HG03280 (cell line): ENCODE results near the gene STON2.

ENCODE experiments used
- ATAC-seq: cut with Tn5 transposase; IDR thresholded peaks from one replicate; pipeline ENCODE4 v1.9.1; 2021; ENCODE audit warnings: mild to moderate bottlenecking, moderate library complexity; ENCODE audit not compliant: unreplicated experiment

The STON2 gene

DNA sequence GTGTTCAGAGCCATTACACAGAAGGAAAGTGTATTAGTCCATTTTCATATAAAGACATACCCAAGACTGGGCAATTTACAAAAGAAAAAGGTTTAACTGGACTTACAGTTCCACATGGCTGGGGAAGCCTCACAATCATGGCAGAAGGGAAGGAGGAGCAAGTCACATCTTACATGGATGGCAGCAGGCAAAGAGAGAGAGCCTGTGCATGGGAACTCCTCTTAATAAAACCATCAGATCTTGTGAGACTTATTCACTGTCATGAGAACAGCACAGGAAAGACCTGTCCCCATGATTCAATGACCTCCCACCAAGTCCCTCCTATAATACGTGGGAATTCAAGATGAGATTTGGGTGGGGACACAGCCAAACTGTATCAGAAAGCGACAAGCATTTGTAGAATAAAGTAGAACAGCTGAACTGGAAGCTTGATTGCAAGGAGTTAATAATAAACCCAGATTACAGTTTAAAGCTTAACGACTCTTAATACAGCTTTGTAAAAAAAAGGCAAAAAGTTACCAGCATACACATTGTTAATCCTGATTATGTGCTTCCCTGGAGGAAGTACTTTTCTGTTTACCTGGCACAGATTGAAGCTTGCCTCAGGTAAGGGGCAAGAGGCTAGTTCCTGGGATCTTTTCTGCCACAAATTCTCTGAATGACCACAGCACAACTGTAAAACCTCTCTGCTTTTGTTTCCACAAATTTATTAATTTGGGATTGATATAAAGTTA, 18.1 kb upstream of the STON2 start:
- ATAC-seq: no peak

DNA sequence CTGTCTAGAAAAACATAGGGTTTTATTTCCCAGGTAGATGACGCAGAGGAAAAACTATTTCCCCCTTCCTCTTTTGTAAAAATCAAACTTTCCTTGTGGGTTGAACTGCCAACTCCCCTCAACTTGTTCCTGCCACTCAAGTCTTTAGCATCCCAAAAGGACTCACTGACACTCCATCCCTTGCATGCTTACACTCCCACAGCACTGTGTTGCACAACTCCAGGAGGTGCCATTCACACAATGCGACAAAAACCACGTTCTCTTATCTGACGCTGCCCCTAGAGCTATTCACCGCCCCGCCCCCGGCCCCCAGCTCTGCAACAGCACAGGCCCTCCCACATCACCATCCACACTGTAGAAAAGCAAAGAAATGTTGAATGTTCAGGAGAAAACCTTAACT, 16.9 kb upstream of the STON2 start:
- no peak for ATAC-seq

DNA sequence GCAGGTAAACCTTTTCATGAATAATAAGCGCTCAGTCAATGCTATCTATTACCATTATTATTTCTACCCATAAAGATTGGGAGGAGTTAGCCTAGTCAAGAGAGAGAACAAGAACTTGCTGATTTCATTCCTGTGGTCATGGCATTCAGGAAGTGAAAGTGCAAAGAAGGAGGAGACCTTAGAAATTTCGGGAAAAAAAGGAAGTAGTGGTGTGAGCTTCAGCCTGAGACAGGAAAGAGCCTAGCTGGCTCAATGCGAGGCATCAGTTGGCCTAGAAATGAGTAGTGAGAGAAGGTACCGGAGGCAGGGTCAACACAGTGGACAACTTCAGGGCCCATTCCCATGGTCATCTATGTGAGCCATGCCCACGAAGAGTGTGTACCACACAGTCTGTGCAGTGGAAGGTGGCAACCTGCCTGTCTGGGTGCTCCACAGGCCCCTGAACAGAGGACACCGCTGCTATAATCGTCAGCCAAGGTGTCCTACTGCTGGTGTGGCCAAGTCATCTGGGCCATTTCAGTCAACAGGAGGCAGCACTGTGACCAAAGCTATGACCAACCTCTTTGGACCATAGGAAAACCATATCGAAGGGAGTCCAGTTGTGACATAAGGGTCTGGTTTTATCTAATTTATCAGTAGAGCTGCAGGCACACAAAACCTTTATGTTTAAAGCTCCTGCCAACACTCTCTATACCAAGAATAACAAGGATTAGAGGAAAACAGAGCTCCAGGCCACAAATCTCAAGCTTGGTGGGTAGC, 16.2 kb upstream of the STON2 start:
- ATAC-seq: no peak

DNA sequence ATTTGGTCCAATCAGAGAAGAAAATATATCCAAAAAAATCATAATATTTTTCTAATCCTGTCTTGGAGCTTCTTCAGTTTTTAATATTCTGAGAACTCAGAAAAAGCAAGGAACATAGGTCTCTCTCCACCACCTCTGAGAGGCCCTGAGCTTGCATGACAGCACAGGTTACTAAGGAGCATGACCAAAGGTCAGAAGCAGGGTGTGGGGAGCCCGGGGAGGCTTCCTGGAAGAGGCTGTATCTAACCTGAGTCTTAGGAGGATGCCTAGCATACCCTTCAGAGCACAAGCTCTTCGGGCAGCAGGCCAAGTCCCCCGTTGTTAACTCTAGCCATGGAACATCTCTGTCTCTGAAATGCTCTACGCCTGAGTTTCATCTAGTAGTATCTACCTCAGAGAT, 15.7 kb upstream of the STON2 start:
- no peak for ATAC-seq

DNA sequence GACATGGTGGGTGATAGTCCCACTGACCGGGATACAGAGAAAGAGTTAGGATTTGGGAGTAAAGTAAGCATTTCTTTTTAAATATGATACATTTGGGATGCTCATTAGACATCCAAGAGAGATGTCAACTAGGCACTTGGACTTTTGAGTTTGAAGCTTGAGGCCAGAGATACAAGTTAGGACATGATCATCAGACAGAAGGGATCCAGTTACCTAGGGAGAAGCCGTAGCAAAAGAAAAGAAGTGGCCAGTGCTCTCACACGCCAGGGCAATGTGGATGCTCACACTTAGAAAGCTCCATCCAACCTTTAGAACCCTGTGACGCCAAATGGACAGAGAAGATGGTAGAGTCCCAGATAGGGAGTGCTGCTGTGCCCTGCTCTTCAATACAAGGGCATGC, 14.0 kb upstream of the STON2 start:
- ATAC-seq: no peak

DNA sequence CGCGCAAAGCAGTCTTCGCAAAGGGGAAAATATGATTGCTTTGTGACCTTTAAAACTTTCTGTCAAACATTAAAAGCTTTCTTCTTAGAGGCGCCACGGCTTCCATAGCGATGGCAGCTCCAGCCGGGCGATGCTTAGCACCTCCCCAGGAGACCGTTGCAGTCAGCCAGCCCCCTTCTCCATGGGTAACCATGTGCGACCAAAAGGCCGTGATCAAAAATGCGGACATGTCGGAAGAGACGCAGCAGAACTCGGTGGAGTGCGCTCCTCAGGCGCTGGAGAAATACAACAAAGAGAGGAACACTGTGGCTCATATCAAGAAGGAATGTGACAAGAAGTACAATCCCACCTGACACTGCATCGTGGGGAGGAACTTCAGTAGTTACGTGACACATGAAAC, 12.7 kb upstream of the STON2 start:
- no peak for ATAC-seq

DNA sequence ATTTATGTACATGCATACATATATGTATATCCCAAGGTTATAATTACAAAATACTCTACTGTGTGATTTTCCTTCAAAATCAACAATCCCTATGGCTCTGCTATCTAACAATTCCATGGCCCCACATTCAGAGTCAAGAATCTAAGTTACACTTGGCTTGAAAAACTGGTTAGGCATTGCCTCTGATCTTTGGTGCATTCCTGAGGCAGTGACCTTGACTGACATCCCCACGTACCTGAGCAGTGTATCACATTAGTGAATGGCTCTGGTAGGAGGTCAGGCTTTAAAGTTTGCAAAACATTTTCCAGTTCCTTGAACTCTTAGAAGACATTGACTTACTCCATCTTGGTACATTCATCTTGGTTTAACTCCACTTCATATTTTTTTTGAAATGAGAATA, 8.5 kb upstream of the STON2 start:
- no peak for ATAC-seq

DNA sequence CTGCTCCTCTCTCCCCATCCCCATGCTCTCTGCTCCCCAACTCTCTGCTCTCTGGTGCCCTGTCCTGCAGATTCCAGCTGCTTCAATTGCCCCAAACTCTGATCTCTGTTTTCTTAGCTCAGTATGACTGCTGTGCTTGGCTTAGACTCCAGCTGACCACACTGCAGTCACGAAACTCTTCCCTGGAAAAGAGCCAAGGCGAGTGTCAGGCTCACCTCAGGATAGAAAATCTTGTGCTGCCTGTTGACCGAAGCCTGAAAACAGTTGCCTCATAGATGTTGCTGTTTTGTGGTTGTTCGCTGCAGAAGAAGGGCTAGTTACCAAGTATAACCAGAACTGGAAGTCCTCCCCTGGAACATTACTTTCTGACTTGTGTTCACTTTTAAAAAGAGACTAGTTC, 6.7 kb upstream of the STON2 start:
- no peak for ATAC-seq

DNA sequence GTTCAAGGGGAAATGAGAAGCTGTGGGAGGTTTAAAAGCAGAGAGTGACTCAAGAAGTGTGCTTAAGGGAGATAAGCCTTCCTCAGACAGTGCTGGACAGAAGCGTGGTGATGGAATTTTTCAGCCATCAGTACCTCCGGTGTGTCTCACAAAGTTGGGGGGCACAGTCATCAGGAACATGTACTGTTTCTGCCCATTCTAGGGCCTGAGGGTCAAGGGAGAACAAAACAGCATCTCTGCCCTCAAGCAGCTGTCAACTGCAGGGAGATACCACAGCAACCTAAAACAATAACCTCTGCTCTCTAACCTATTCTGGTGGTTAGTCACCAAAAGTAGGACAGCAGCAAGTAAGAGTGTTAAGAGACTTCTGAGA, 2.0 kb upstream of the STON2 start:
- ATAC-seq: peak; percentile 31

DNA sequence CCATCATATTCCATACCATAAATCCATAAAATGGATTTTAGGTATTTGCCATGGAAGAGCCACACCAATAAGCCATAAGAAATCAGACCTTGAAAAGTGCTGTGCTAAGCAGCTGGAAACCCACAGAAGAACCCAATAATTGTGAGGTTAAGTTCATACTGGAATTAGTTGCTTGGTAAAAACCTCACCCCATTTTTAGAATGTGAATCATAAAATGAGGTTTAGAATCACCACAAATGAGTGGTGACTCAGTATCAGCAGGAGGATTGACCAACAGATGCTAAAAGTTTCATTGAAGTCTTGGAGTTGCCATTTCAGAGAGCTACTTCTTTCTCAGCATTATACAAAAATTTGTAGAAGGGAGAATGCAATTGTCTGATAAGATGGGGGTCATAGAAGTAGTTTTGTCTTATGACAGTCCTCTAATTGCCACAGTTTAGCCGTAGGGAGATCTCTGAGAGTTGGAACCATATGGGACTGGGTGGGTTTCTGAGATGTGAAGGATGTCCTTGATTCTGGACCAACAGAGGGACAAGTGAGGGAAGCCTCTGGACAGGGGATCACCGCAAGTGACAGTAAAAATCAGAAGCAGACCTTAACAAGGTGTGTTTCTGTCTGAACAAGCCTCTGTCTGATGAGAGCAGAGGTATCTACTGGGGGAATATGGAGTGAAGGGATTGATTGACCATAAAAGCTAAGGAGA, 1.4 kb upstream of the STON2 start:
- peak; percentile 46 for ATAC-seq

DNA sequence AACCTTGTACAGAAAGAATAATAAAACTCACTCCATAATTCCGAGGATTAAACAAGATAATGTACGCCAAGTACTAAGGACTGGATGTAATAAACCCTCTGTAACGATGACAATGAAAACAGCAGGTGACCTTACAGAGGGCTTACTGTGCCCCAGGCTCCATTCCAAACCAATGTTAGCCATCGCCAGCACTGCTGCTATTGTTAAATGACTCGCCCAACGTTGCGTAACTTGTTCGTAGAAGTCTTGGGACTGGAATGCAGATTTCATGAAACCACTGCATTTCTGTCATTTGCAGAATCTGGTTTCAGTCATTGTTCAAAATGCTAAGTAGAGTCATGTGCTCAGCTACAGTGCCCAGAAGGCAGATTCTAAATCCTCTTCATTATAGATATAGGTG, 728 bp upstream of the STON2 start:
- no peak for ATAC-seq

DNA sequence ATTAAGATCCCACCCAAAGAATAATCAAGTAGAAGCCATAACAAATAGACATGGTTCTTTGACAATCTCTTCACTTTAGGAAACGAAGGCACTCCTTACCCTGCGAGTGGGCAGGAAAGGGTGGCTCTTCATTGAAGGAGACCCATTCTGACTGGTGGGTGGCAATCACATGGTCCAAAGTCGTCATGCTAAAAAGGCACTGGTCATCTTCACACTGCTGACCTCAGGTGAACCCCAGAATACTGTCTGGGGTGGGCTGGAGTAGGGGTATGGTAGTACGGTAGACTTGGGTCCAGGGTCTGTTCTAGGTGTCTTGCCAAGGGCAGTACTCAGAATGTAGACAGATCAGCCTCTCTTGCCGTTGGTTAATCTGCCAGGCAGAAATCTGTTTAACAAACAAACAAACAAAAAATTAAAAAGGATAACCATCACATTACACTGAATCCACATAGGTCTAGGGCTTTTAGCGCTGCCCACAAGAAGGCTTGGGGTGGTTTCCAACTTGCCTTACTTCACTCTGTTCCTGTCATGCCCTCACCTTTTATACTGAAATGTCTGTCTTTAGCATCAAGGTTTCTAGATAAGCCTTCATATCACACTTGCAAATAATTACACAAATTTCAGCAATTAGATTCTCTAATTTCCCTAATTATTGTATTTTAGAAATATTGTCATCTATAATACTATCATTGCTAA, 1.8 kb downstream of the STON2 start:
- no peak for ATAC-seq

DNA sequence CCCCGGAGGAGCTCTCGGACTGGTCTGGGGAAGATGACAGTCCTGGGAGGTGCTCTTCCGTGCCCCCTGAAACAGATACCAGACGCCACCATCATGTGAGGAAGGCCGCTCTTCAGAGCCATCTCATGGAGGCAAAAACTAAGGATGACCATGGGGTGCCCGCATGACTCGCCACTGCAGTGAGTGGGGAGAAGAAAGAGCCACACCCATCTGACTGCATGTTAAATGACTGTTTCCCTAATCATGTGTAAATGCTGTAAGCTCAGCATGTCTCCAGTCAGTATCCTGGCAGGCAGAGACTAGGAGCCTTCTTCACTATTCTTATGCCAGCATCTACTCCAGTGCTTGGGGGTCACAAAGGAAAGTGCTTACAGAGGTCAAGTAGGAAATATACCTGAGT, 4.0 kb downstream of the STON2 start:
- ATAC-seq: no peak

DNA sequence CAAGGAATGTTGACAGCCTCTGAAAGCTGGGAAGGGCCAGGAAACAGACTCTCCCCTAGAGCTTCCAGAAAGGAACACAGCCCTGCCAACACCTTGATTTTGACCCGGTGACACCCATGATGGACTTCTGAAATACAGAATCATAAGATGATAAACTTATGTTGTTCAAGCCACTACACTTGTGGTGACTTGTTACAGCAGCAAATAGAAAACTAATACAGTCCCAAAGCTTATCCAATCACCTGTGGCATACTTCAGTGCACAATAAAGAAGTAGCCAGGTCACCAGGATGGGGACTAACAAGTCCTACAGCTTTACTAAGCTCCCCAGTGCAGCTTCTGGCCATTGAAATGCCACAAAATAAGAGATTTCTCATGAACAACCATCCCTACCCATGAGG, 5.4 kb downstream of the STON2 start:
- no peak for ATAC-seq

DNA sequence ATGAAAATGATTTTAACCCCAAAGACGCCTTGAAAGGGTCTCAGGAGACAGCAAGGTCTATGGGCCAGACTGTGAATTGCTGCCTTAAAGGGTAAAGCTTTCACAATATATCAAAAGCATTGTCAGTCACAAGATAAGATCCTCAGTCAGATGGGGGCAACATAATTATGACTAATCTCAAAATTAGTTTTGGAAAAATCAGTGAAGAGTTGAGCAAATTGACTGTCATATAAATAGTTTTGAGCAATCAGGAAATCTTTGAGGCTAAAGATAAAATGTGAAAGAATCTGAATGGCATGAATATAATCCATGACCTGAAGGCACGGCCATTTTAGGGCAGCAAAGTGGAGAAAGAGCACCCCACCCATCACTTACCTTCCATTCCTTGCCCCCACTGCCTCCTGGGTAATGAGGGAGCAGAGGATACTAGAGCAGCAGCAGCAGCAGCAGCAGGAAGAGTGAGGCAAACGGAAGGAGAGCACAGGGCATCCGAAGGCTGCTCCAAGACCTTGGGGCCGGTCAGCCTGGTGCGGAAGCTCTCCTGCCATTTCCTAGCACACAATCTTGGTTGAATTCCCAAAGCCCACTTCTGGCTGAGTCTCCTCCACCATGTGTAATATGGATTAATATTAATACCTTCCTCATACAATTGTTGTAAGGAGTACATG, 7.0 kb downstream of the STON2 start:
- no peak for ATAC-seq

DNA sequence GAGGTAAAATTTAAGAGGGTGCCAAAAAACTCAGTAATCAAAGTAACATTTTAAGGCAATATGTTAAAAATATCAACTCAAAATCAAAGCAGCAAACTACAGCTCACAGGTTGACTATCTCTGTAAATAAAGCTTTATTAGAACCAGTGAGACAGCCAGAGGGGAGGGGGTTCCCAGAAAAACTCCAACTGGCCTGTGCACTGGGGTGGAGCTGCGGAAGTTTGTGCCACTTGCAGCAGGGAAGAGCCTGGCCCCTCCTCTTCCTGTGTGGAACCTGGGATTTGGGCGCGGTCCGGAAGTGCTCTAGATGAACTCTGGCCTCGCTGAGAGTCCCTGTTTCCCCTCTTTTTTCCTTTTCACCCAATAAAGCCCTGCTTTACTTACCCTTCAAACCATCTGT, 8.1 kb downstream of the STON2 start:
- ATAC-seq: no peak

DNA sequence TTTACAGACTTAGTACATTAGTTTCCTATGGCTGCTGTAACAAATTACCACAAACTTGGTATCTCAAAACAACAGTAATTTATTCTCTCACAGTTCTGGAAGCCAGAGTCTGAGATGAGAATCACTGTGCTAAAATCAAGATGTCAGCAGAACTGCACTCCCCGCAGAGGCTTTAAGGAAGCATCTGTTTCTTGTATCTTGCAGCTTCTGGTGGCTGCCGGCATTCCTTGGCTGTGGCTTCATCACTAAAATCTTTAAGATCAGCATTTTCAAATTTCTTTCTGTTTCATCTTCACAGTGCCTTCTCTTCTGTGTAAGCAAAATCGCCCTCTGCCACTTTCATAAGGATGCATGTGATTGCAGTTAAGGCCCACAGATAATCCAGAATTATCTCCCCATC, 9.4 kb downstream of the STON2 start:
- no peak for ATAC-seq

DNA sequence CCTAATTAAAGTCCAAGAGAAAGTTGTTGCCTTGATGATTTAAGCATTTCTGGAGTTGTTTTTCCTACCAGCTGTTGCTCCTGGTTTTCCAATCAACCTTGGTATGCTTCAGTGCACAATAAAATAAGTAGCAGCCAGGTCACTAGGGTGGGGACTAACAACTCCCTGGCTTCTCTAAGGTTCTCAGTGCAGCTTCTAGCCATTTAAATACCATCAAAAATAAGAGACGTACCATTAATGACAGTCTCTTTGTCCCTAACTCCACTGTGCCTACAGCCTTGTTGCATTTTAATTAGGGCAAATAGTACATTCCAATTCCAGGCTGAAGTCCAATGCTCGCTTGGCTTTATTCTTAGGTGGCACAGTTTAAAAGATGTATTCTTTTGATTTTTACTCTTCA, 11.8 kb downstream of the STON2 start:
- ATAC-seq: no peak

DNA sequence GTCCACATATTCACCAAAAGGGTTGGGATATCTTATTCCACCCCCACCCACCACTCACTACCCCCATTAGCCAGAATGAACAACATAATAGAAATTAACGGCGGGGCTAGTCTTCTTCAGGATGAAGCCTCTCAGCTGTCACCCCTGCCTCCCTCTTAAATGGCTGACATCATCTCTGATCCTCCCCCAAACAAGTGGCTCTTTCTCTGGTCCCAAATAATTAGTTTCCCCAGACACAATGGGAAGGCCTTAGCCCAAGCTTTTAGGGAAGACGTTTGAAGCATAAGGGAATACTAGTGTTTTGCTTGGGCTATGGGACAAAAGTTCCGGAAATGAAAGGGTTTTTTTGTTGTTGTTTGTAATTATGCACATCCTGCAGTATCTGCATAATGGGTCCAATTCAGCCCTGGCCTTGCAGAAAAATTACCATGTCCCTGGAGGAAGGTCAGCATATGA, 13.8 kb downstream of the STON2 start:
- ATAC-seq: no peak

DNA sequence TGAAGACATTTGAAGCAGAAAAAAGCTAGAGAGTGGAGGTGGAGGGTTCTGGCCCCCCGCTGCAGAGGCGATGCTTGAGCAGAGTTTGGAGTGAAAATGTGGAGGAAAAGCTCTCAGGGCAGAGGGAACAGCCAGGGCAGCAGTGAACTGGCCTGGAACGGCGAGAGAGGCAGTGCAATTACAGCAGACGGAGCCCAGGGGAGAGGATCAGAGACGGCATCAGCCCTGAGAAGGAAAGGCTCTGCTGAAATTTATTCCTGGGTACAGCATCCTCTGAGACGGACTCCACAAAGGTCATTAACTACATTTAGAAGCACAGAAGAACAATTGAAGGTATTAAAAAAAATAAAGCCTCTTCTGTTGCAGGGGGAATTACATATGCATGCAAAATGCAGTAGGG, 14.2 kb downstream of the STON2 start:
- ATAC-seq: no peak

DNA sequence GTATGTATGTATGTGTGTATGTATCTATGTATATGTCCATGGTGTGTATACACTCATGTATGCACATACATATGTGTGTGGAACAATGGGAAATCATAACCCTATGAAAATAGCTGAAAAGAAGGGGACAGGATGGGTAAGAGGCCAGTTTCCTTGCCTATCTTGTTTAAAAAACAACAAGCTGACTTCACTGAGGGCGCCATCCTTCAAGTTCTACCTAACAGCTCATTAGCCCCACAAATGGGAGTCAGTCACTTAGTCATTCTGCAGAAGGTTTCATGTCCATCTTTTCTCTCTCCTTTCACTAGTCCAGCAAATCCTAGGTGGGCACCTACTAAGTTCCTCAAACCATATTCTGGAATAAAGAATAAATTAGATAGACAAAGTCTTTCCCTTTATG, 14.7 kb downstream of the STON2 start:
- ATAC-seq: no peak
